GM10248 (cell line): ENCODE data around the gene PPP1R3E.

Experiments
- CTCF ChIA-PET: fragments of 300-600 bp; sonication (Branson Sonifier 250); formaldehyde crosslinking; extraction: SDS; loops from one replicate; lab custom pipeline; 2021; ENCODE audit warnings: antibody characterized with exemption; lab: Yijun Ruan, JAX
- POLR2A ChIA-PET: fragments of 350-650 bp; sonication (Branson Sonifier 250); formaldehyde crosslinking; extraction: SDS; loops from one replicate; lab custom pipeline; 2020; ENCODE audit warnings: antibody characterized with exemption; lab: Yijun Ruan, JAX
- DNase-seq: peaks from one replicate; pipeline ENCODE4 v3.0.0; 2012; ENCODE audit errors: extremely low spot score
- CTCF ChIP-seq: IDR thresholded peaks from 2 replicates; pipeline ENCODE4 v1.5.1; 2012; ENCODE audit warnings: mild to moderate bottlenecking, low read depth; ENCODE audit errors: extremely low read depth, missing control alignments, control extremely low read depth

PPP1R3E gene

GRCh38 chr14:23322568-23323517 lies 20.2 kb upstream of the PPP1R3E start:
- CTCF ChIA-PET: interaction anchor here (0.6 to 8.0 kb wide), 14 partner anchors 9 to 265 kb away, joined by 3 to 136 read pairs (median 4); partner anchors contain the start of genes ACIN1, BCL2L2, C14orf119 and PPP1R3E
- POLR2A ChIA-PET: interaction anchor here (1.0 to 2.5 kb wide), 3 partner anchors 20 to 21 kb away, joined by 3 to 26 read pairs (median 3); partner anchors contain the start of gene PPP1R3E
- TF ChIP-seq CTCF: no peak
- DNase-seq: no peak

GRCh38 chr14:23321572-23322547 lies 19.2 kb upstream of the PPP1R3E start:
- TF ChIP-seq CTCF: no peak
- ChIA-PET POLR2A (interaction anchor here (0.9 to 2.5 kb wide), 5 partner anchors 15 to 227 kb away, joined by 3 to 26 read pairs (median 4); partner anchors contain the start of genes ACIN1, BCL2L2 and PPP1R3E), CTCF (interaction anchor here (0.9 to 8.0 kb wide), 17 partner anchors 7 to 264 kb away, joined by 3 to 136 read pairs (median 4); partner anchors contain the start of genes ACIN1, BCL2L2, C14orf119 and NGDN)
- DNase-seq: no peak

- ChIA-PET POLR2A (interaction anchor here (0.8 to 2.5 kb wide), 9 partner anchors 10 to 226 kb away, joined by 3 to 26 read pairs (median 4); partner anchors contain the start of genes ACIN1, BCL2L2, C14orf119 and HOMEZ), CTCF (interaction anchor here (0.8 to 8.0 kb wide), 20 partner anchors 8 to 263 kb away, joined by 3 to 136 read pairs (median 4); partner anchors contain the start of genes ACIN1, BCL2L2, C14orf119 and HOMEZ)
- peak; percentile 96 for DNase-seq
- no peak for TF ChIP-seq CTCF
Observed at GRCh38 chr14:23320584-23321571, 18.2 kb upstream of the PPP1R3E start, which contains the start of gene PABPN1. TSS of gene PABPN1 (plus strand) at chr14:23321457. CDS start at chr14:23321470, 13 bp downstream.

GRCh38 chr14:23319746-23320583 lies 17.3 kb upstream of the PPP1R3E start:
- POLR2A ChIA-PET: interaction anchor here (0.8 to 2.5 kb wide), 5 partner anchors 9 to 225 kb away, joined by 3 to 26 read pairs (median 4); partner anchors contain the start of genes ACIN1, BCL2L2, C14orf119 and HOMEZ

More at GRCh38 chr14:23319746-23320583, 17.3 kb upstream of the PPP1R3E start:
- DNase-seq: no peak
- TF ChIP-seq CTCF: no peak
- CTCF ChIA-PET: interaction anchor here (0.9 to 8.0 kb wide), 11 partner anchors 8 to 251 kb away, joined by 3 to 136 read pairs (median 4); partner anchors contain the start of genes BCL2L2, HOMEZ, NGDN and PPP1R3E
